DMS153 (cell line): ENCODE data around the gene PTGIR.
"Not testable (repeated sequence)": the region's sequence is repeated elsewhere in the genome, so short reads cannot be mapped to it uniquely, and the experiment has no call there.

Source experiments
- DNase-seq: peaks from one replicate; lab custom pipeline; 2025; lab: John Stamatoyannopoulos, UW

Gene PTGIR

DNA sequence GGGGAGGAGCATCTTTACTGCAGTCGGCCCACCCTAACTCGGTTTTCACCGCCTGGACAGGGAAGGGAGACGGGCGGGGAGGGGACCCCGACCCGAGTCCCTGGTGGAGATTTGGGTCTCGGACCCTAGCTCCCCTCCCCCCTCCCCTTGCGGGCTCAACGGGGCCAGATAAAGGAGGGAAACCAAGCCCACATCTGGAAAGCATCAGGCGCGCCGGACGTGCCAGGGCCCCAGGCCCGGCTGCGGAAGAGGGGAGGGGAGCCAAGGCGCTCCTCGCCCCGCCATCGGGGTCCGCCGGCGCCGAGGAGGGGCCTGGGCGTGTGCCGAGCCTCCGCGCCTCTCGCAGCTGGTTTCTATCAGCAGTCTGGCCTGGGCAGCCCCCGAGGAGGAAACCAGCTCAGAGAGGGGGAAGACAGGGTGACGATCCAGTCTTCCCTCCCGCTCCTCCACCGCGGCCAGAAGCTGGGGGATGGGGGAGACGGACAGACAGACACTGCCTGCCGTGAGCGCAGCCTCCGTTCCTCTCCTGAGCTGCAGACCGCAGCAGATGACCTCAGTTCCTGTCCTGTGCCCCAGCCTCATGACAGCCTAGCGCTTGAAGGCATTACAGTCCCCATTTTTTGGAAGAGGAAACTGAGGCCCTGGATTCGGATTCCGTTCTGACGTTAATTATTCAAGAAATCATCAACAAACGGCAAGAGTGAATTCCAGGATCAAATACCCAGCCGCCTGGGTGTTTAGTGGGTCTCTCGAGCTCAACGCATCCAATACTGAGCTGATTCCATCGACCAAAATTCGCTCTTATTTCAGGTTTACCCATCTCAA is 14.7 kb upstream of the PTGIR start:
- no peak for DNase-seq

DNA sequence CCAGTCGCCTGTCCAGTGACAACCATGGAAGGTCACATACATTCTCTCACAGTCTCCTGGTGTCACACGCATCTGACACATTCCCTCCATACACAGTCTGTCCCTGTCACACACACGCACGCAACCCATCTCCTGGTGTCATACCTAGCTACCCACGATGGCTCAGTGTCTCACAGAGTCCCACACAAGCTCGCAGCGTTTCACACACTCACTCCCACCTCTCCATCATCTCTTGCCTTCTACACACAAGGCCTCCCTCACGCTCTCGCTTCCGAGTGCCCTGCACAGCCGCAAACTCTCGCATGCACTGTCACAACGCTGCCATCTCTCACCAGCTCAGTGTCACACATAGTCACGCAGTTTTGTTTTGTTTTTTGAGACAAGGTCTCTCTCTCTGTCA is 12.3 kb upstream of the PTGIR start:
- no peak for DNase-seq

- DNase-seq, result no peak
Measured at GRCh38 chr19:46635920-46636761, 11.3 kb upstream of the PTGIR start, which contains the start of gene GNG8. Gene GNG8, minus strand, starts transcription at chr19:46636202. Its CDS starts 1,520 bp downstream, at chr19:46634682.

GRCh38 chr19:46634656-46635218 is 9.8 kb upstream of the PTGIR start:
- DNase-seq, result no peak

- DNase-seq, result peak; percentile 38
Measured at GRCh38 chr19:46634045-46634655, 9.3 kb upstream of the PTGIR start.

GRCh38 chr19:46633130-46633529 is 8.2 kb upstream of the PTGIR start:
- no peak for DNase-seq

DNA sequence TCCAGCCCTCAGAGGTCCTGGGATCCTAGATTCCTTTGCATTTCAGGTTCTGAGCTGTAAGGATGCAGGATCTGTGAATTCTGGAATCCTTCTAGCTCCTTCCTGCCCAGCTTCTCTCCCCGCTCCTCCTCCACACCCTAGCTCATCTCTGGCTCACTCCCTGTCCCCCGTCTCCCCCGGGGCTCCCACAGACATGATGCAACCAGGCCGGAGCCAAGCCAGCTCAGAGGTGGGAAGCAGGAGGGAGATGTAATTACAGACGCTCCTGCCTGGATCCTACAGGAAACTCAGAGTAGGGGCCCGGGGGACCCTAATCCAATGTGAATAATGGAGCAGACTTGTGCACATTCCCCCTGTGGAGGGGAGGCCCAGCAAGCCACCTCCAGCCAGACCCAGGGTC is 6.6 kb upstream of the PTGIR start:
- DNase-seq, result no peak

DNA sequence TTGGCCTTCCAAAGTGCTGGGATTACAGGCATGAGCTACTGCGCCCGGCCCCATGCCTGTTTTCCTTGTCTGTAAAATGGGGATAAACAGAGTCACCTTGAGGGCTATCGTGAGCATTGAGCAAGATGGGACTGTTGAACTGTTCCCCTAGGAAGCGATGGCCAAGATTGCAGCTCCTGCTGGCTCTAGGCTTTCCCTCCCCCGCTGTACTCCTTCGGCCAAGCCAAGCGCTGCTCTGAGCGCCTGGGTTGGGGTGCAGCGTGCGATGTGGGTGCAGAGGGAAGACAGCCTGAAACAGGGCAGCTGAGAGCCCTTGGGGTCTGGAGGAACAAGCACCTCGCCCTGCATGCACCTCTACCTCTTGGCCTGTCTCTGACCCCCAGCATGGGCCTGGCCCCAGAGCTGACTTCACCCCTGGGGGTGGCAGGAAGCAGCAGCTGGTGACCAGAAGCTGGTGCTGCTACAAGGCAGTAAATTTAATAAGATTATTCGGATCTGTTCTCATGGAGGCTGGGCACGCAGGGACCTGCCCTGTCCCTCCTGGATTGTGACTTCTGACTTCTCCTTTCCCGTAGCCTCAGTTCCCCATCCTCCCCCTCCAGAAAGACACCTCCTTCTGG is 5.8 kb upstream of the PTGIR start:
- no peak for DNase-seq

DNA sequence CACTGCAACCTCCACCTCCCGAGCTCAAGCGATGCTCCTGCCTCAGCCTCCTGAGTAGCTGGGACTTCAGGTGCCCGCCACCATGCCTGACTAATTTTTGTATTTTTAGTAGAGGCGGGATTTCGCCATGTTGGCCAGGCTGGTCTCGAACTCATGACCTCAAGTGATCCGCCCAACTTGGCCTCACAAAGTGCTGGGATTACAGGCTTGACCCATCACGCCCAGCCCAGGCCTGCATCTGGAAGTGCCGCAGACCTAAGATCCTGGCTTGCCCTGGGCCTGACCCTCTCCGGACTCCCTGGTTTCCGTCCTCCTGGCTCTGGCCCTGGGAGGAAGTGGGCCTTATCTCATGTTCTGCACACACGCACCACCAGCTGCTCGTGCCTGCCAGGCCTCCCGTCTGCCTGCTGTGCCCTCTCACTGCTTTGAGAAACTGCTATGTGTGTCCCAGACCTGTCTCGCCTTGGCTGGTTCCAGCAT is 4.7 kb upstream of the PTGIR start:
- no peak for DNase-seq

- DNase-seq, result not testable (repeated sequence)
Measured at GRCh38 chr19:46628970-46629369, 4.1 kb upstream of the PTGIR start.

DNA sequence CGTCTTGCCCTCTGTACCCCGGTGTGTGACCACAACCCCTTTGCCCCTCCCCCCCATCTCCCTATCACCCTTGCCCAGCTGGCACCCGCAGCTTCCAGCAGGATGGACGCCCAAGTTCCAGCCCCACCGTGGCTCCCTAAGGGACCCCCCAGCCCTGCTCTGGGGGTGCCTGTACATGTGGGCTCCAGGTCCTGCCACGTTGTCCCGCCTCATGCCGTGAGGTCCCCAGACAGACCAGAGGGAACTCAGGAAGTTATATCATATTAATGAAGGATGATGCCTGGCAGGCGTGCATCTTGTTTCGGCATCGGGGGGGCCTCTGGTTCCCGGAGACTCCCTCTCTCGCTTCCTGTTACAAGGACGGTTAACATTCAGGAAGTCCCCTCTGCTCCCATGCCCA is 1.6 kb upstream of the PTGIR start:
- no peak for DNase-seq

- DNase-seq, result no peak
Measured at GRCh38 chr19:46625731-46626130, 842 bp upstream of the PTGIR start.

DNA sequence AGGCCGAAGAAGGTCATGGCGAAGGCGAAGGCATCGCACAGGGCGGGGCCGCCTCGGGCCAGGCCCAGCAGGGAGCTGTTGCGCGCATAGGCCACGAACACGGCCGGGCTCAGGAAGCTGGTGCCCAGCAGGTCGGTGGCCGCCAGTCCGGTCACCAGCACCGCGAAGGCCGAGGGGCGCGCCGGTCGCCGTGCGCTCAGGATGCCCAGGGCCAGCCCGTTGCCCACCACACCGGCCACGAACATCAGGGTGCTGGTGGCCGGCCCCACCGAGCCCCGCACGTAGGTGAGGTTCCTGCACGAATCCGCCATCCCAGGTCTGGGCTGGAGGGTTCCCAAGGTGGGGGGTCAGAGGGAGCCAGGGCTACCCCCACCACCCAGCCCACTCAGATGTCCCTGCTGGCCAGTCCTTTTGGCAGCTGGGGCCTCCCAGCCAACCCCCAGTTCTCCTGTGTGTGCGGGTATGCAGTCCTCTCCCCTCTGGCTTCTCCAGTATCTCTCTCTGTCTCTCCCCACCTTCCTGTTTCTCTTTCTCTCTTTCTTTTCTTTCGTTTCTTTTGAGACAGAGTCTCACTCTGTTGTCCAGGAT is 880 bp downstream of the PTGIR start:
- no peak for DNase-seq

GRCh38 chr19:46622118-46622446 is 2.8 kb downstream of the PTGIR start:
- DNase-seq, result no peak

DNA sequence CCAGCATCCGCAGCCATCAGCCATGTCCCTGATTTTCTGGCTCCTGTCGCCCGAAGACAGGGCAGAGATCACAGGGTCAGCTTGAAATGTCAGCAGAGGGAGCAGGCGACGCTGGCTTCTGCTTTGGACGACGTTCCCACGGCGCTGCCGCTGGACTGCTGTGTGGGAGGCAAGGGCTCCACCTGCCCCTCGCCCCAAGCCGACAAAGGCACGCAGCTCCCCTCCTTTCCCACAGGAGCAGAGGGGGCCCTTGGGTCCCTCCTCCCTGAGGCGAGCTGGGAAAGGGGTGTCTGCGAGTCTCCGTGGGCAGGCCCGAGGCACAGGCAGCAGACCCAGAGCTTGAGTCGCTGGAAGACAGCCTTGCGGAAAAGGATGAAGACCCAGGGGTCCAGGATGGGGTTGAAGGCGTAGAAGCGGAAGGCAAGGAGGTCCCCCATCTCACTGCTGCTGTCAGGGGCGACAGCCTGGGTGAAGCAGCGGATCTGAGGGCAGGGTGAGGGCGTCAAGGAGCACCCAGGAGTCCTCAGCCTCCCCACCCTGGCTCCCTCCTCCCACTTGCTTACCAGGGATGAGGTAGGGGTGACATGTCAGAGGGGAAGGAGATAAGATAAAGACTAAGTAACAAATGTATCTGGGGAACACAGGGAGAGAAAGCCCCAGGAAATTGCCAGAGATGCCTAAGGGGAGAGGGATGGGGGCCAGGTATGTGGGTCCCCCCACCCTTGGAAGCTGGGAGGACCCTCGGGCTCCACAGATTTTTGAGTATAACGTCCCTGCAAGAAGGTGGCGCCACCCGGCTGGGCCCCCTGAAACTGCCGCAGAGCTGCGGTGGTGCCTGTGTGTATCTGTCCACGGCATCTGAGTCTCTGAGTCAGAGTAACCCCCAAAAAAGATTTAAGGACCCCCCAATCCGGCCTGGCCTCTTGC is 3.4 kb downstream of the PTGIR start:
- no peak for DNase-seq

DNA sequence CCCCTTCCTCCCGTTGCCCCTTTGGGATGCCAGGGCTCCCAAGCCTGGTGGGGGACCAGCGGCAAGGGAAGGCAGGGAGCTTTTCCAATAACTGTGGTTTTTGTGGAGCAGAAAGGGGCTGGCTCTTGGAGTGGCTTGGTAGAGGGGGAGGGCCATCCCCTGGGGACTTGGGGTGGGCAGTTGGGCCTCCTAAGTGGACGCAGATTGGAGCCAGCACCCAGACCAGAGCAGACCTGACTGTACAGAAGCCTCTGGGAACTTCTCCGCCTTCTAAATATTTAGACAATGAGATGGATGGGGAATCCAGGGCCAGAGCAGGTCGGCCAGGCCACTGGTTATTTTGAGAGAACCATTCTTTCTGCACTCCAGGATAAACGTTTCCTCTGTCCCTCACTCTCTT is 4.2 kb downstream of the PTGIR start:
- no peak for DNase-seq

- no peak for DNase-seq
Measured at GRCh38 chr19:46620267-46620666, 4.6 kb downstream of the PTGIR start.

DNA sequence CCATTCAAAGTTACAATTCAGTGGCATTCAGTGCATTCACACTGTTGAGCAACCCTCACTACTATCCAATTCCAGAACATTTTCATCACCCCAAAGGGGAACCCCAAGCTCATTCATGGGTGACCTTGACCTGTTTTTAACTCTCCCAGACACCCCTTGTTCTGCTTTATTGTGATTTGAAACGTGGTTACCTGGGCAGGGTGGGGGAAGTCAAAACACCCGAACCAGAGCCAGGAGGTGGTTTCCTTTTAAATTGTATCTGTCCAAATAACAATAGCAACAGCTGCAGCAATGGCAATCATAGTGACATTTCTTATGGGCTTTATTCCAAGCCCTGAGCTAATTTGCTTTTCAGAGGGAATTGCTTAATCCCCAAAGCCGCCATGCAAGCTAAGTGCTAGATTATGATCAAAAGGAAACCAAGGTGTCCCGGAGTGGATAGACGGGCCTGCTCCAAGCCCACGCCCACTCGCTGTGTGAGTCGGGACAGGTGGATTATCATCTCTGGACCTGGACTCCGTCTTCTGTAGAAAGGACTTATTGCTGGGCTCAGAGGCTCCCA is 6.1 kb downstream of the PTGIR start:
- DNase-seq, result peak; percentile 14

- no peak for DNase-seq
Measured at GRCh38 chr19:46617601-46618000, 7.3 kb downstream of the PTGIR start.
